HepG2 (cell line): Measurements from ENCODE around the gene LMF2. TPM values are rescaled to one million over a fixed set of nuclear protein-coding genes. Genes with fewer than 3 reads are reported as not detected.
A peak's percentile ranks its signal among the peaks of the same experiment; 100 is the strongest.

Experiments
- CBFB ChIP-seq: sonication (generic); formaldehyde crosslinking; IDR thresholded peaks from 2 replicates; pipeline ENCODE4 v1.4.0; 2020; ENCODE audit warnings: missing genetic modification reagents
- CEBPG ChIP-seq: IDR thresholded peaks from 2 replicates; pipeline ENCODE4 v1.6.1; 2016
- FUBP1 ChIP-seq: sonication (generic); formaldehyde crosslinking; IDR thresholded peaks from 2 replicates; pipeline ENCODE4 v1.5.1; 2020; ENCODE audit warnings: missing genetic modification reagents, mild to moderate bottlenecking, borderline replicate concordance
- MTF1 ChIP-seq: sonication (generic); formaldehyde crosslinking; IDR thresholded peaks from 2 replicates; pipeline ENCODE4 v1.5.0; 2020; ENCODE audit warnings: missing genetic modification reagents
- RBM22 ChIP-seq: fragments of 200-400 bp; formaldehyde crosslinking; optimal IDR thresholded peaks from 2 replicates; pipeline ENCODE3; 2017; ENCODE audit warnings: mild to moderate bottlenecking, low read length, moderate library complexity
- SYNCRIP ChIP-seq: fragments of 200-400 bp; formaldehyde crosslinking; IDR thresholded peaks from 2 replicates; pipeline ENCODE4 v1.6.1; 2018; ENCODE audit warnings: mild to moderate bottlenecking, low read depth, low read length; ENCODE audit not compliant: insufficient read depth
- THYN1 ChIP-seq: sonication (generic); formaldehyde crosslinking; IDR thresholded peaks from 2 replicates; pipeline ENCODE4 v1.8.1; 2023; ENCODE audit warnings: low read depth, mild to moderate bottlenecking, moderate library complexity, missing genetic modification reagents, borderline replicate concordance
- XBP1 ChIP-seq: sonication (generic); formaldehyde crosslinking; IDR thresholded peaks from 2 replicates; pipeline ENCODE4 v1.5.0; 2020; ENCODE audit warnings: missing genetic modification reagents
- ZNF263 ChIP-seq: sonication (generic); formaldehyde crosslinking; IDR thresholded peaks from 2 replicates; pipeline ENCODE4 v1.4.0; 2020; ENCODE audit warnings: missing genetic modification reagents
- ZNF275 ChIP-seq: sonication (generic); formaldehyde crosslinking; IDR thresholded peaks from 2 replicates; pipeline ENCODE4 v1.8.0; 2022; ENCODE audit warnings: missing genetic modification reagents, mild to moderate bottlenecking, inconsistent platforms, borderline replicate concordance
- ZNF441 ChIP-seq: sonication (generic); formaldehyde crosslinking; IDR thresholded peaks from 2 replicates; pipeline ENCODE4 v1.7.0; 2021; ENCODE audit warnings: missing genetic modification reagents, borderline replicate concordance
- ZNF468 ChIP-seq: sonication (generic); formaldehyde crosslinking; IDR thresholded peaks from 2 replicates; pipeline ENCODE4 v1.8.0; 2022; ENCODE audit warnings: mild to moderate bottlenecking, moderate library complexity, missing genetic modification reagents
- ZNF768 ChIP-seq: sonication (generic); formaldehyde crosslinking; IDR thresholded peaks from 2 replicates; pipeline ENCODE4 v1.4.0; 2020; ENCODE audit warnings: missing genetic modification reagents
- polyA plus RNA-seq, 8 experiments: library from polyadenylated mRNA; depleted of rRNA in 3 of 8; stranded (reverse) in 7 of 8; unstranded in 1 of 8; fragments of >200 nt; fragmentation: Illumina TruSeq in 4 of 8; extraction: Trizol in 4 of 8; gene quantifications; 2 replicates each; pipeline versions ENCODE4 v1.2.1 to v1.2.3, GENCODE V29; 2011 to 2016; ENCODE audit warnings: low read depth in 4 of 8, missing spikeins in 1 of 8, mixed read lengths in 1 of 8; ENCODE audit not compliant: insufficient read depth in 1 of 8
- total RNA-seq, 5 experiments: library from RNA; depleted of rRNA; stranded (reverse); fragments of >200 nt; fragmentation: Illumina TruSeq; extraction: Trizol; gene quantifications; 2 replicates each; pipeline ENCODE4 v1.2.3, GENCODE V29; 2016; ENCODE audit warnings: low read depth in 1 of 5
- TF ChIP-seq, protein P1 (sequence below): sonication (generic); formaldehyde crosslinking; conservative IDR thresholded peaks from 2 replicates; pipeline ENCODE4 v1.8.1; 2023; ENCODE audit warnings: missing genetic modification reagents
- TF ChIP-seq, protein P2 (sequence below): sonication (generic); formaldehyde crosslinking; IDR thresholded peaks from 2 replicates; pipeline ENCODE4 v1.4.0; 2020; ENCODE audit warnings: mild to moderate bottlenecking, missing genetic modification reagents
- TF ChIP-seq, protein P3 (sequence below): fragments of 450-650 bp; IDR thresholded peaks from 2 replicates; pipeline ENCODE4 v1.6.1; 2016
- TF ChIP-seq, protein P4 (sequence below): sonication (generic); formaldehyde crosslinking; IDR thresholded peaks from 2 replicates; pipeline ENCODE4 v1.5.0; 2020; ENCODE audit warnings: missing genetic modification reagents

The LMF2 gene
- total and polyA plus RNA-seq, 2 of the 13 experiments (the other 11 are each of a cell fraction or from before 2014, with no cell fraction given) = 23.3 to 30.6 TPM

- TF ChIP-seq ZNF468 (CRISPR knock-in tag) (no peak), ZNF768 (CRISPR knock-in tag) (no peak), XBP1 (no peak), ZNF275 (CRISPR knock-in tag) (no peak), FUBP1 (CRISPR knock-in tag) (no peak), CEBPG (CRISPR knock-in tag) (no peak), ZNF441 (CRISPR knock-in tag) (0 out of 2 replicates have a peak, but pooled peaks have one; percentile 22), ZNF263 (no peak; the same call in 1 of the 2 replicates), MTF1 (CRISPR knock-in tag) (no peak), CBFB (CRISPR knock-in tag) (no peak), THYN1 (CRISPR knock-in tag) (no peak), RBM22 (no peak), SYNCRIP (no peak)
- TF ChIP-seq, protein P1, sequence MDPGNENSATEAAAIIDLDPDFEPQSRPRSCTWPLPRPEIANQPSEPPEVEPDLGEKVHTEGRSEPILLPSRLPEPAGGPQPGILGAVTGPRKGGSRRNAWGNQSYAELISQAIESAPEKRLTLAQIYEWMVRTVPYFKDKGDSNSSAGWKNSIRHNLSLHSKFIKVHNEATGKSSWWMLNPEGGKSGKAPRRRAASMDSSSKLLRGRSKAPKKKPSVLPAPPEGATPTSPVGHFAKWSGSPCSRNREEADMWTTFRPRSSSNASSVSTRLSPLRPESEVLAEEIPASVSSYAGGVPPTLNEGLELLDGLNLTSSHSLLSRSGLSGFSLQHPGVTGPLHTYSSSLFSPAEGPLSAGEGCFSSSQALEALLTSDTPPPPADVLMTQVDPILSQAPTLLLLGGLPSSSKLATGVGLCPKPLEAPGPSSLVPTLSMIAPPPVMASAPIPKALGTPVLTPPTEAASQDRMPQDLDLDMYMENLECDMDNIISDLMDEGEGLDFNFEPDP (CRISPR knock-in tag) = no peak
- TF ChIP-seq, protein P2, sequence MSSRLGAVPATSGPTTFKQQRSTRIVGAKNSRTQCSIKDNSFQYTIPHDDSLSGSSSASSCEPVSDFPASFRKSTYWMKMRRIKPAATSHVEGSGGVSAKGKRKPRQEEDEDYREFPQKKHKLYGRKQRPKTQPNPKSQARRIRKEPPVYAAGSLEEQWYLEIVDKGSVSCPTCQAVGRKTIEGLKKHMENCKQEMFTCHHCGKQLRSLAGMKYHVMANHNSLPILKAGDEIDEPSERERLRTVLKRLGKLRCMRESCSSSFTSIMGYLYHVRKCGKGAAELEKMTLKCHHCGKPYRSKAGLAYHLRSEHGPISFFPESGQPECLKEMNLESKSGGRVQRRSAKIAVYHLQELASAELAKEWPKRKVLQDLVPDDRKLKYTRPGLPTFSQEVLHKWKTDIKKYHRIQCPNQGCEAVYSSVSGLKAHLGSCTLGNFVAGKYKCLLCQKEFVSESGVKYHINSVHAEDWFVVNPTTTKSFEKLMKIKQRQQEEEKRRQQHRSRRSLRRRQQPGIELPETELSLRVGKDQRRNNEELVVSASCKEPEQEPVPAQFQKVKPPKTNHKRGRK = no peak
- TF ChIP-seq, protein P3, sequence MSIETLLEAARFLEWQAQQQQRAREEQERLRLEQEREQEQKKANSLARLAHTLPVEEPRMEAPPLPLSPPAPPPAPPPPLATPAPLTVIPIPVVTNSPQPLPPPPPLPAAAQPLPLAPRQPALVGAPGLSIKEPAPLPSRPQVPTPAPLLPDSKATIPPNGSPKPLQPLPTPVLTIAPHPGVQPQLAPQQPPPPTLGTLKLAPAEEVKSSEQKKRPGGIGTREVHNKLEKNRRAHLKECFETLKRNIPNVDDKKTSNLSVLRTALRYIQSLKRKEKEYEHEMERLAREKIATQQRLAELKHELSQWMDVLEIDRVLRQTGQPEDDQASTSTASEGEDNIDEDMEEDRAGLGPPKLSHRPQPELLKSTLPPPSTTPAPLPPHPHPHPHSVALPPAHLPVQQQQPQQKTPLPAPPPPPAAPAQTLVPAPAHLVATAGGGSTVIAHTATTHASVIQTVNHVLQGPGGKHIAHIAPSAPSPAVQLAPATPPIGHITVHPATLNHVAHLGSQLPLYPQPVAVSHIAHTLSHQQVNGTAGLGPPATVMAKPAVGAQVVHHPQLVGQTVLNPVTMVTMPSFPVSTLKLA = peak; percentile 89
- TF ChIP-seq, protein P4, sequence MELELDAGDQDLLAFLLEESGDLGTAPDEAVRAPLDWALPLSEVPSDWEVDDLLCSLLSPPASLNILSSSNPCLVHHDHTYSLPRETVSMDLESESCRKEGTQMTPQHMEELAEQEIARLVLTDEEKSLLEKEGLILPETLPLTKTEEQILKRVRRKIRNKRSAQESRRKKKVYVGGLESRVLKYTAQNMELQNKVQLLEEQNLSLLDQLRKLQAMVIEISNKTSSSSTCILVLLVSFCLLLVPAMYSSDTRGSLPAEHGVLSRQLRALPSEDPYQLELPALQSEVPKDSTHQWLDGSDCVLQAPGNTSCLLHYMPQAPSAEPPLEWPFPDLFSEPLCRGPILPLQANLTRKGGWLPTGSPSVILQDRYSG (CRISPR knock-in tag) = peak; percentile 31; the same call in 1 of the 2 replicates
These were observed 22.0 kb downstream of the LMF2 start (continued) for GRCh38 chr22:50485221-50486131.
